Activated CD8-positive, alpha-beta memory T cell treated with anti-CD3 and anti-CD28 coated beads for 4 hours (primary cell): ENCODE measurements around the gene SEC22C.
"Not testable (repeated sequence)": the region's sequence is repeated elsewhere in the genome, so short reads cannot be mapped to it uniquely, and the experiment has no call there.

Experiments used
- DNase-seq, 2 donors: peaks; one replicate each; pipeline ENCODE4 v3.0.0-alpha.2; 2020; ENCODE audit warnings: low read depth in 2 of 2

SEC22C gene

GRCh38 chr3:42581709-42582473 is at the start of gene SEC22C:
TSS of gene SEC22C (minus strand) at chr3:42581967. CDS start at chr3:42569046, 12,921 bp downstream.
- peak; percentile 92 for DNase-seq

GRCh38 chr3:42613462-42613861 is 31.7 kb upstream of the SEC22C start:
- no peak for DNase-seq

- DNase-seq, result no peak
Measured at GRCh38 chr3:42612928-42613327, 31.2 kb upstream of the SEC22C start.

GRCh38 chr3:42612217-42612616 is 30.4 kb upstream of the SEC22C start:
- no peak for DNase-seq

- DNase-seq, result no peak
Measured at GRCh38 chr3:42610976-42611375, 29.2 kb upstream of the SEC22C start.

GRCh38 chr3:42608581-42608980 is 26.8 kb upstream of the SEC22C start:
- DNase-seq, result no peak

- DNase-seq, result no peak
Measured at GRCh38 chr3:42605546-42606173, 23.9 kb upstream of the SEC22C start.

GRCh38 chr3:42602961-42603360 is 21.2 kb upstream of the SEC22C start:
- no peak for DNase-seq

GRCh38 chr3:42601896-42602581 is 20.3 kb upstream of the SEC22C start:
- DNase-seq, result no peak

GRCh38 chr3:42600958-42601675 is 19.4 kb upstream of the SEC22C start:
- DNase-seq, result peak in 1 of 2 donors; percentile 19

GRCh38 chr3:42600111-42600957 is 18.6 kb upstream of the SEC22C start, which contains the start of gene NKTR:
TSS of gene NKTR (plus strand) at chr3:42600686. CDS start at chr3:42601007, 321 bp downstream.
- DNase-seq, result peak; percentile 99

GRCh38 chr3:42597098-42597497 is 15.3 kb upstream of the SEC22C start:
- not testable (repeated sequence) for DNase-seq

GRCh38 chr3:42595682-42596081 is 13.9 kb upstream of the SEC22C start:
- no peak for DNase-seq

GRCh38 chr3:42593635-42594034 is 11.9 kb upstream of the SEC22C start:
- DNase-seq, result no peak

- DNase-seq, result no peak
Measured at GRCh38 chr3:42591811-42592210, 10.0 kb upstream of the SEC22C start.

- DNase-seq, result no peak
Measured at GRCh38 chr3:42590989-42591756, 9.4 kb upstream of the SEC22C start.

GRCh38 chr3:42589382-42590109 is 7.8 kb upstream of the SEC22C start:
- no peak for DNase-seq

- DNase-seq, result no peak
Measured at GRCh38 chr3:42588625-42589024, 6.9 kb upstream of the SEC22C start.

- DNase-seq, result no peak
Measured at GRCh38 chr3:42582474-42583070, 805 bp upstream of the SEC22C start.
